A549 (cell line): Measurements from ENCODE around the gene GRID2. TPM values are rescaled to one million over a fixed set of nuclear protein-coding genes. Genes with fewer than 3 reads are reported as not detected.

Experiments
- ATAC-seq, 2 experiments: fragments of 200-7000 bp in 1 of 2; fragments of >200 bp in 1 of 2; cut with Nextera tagmentation in 1 of 2; cut with Tn5 transposase in 1 of 2; 3 replicates each; pipeline versions ENCODE4 v1.8.0 to v1.9.1; 2018 to 2020; ENCODE audit warnings: mild to moderate bottlenecking in 1 of 2, moderate library complexity in 1 of 2
- CTCF ChIA-PET: fragments of 300-600 bp; sonication (Branson Sonifier 250); formaldehyde crosslinking; extraction: SDS; loops from one replicate; lab custom pipeline; 2021; ENCODE audit warnings: antibody characterized with exemption, inconsistent platforms; lab: Yijun Ruan, JAX
- POLR2A ChIA-PET: fragments of 350-600 bp; formaldehyde crosslinking; extraction: SDS; loops from one replicate; lab custom pipeline; 2021; ENCODE audit warnings: antibody characterized with exemption, inconsistent platforms; lab: Yijun Ruan, JAX
- DNase-seq, 2 experiments: peaks; one replicate each; pipeline versions ENCODE4 v3.0.0 to v3.0.0-alpha.2; 2011 to 2016; ENCODE audit warnings: low read depth in 1 of 2, low spot score in 1 of 2
- FAIRE-seq: peaks from 2 replicates; lab custom pipeline; 2011; peaks lifted over from hg19 to GRCh38; lab: Jason Lieb, UNC
- H3K27ac ChIP-seq, 2 experiments: fragments of >200 bp; sonication (Bioruptor Twin); formaldehyde crosslinking; 3 replicates each; pipeline ENCODE4 v1.5.1; 2016 to 2017
- H3K4me1 ChIP-seq: fragments of >200 bp; sonication (Bioruptor Twin); formaldehyde crosslinking; 3 replicates; pipeline ENCODE4 v1.6.1; 2016
- H3K4me2 ChIP-seq: fragments of >200 bp; sonication (Bioruptor Twin); formaldehyde crosslinking; 3 replicates; pipeline ENCODE4 v1.6.1; 2016
- H3K4me3 ChIP-seq: fragments of >200 bp; sonication (Bioruptor Twin); formaldehyde crosslinking; 3 replicates; pipeline ENCODE4 v1.5.1; 2016
- H3K9me3 ChIP-seq: fragments of >200 bp; sonication (Bioruptor Twin); formaldehyde crosslinking; 3 replicates; pipeline ENCODE4 v1.6.1; 2016
- BHLHE40 ChIP-seq: IDR thresholded peaks from 2 replicates; pipeline ENCODE4 v1.6.1; 2012; ENCODE audit warnings: low read depth, low read length, inconsistent platforms
- FOSB ChIP-seq: fragments of 250-450 bp; sonication (Bioruptor Pico); IDR thresholded peaks from 2 replicates; pipeline ENCODE4 v1.5.0; 2020; ENCODE audit warnings: mild to moderate bottlenecking, moderate library complexity
- HDAC2 ChIP-seq: fragments of 200-600 bp; sonication (generic); IDR thresholded peaks from 2 replicates; pipeline ENCODE4 v1.6.1; 2016
- HOXA7 ChIP-seq: fragments of 250-450 bp; sonication (Bioruptor Pico); IDR thresholded peaks from 2 replicates; pipeline ENCODE4 v1.5.0; 2020; ENCODE audit warnings: mild to moderate bottlenecking, moderate library complexity
- HOXB13 ChIP-seq: fragments of 250-450 bp; sonication (Bioruptor Pico); IDR thresholded peaks from 2 replicates; pipeline ENCODE4 v1.5.0; 2020; ENCODE audit warnings: low read depth, mild to moderate bottlenecking, moderate library complexity
- KDM1A ChIP-seq: fragments of 200-600 bp; sonication (generic); IDR thresholded peaks from 2 replicates; pipeline ENCODE4 v1.6.1; 2016; ENCODE audit warnings: low read depth, mild to moderate bottlenecking
- NFE2L2 ChIP-seq: fragments of 150-350 bp; conservative IDR thresholded peaks from 2 replicates; pipeline ENCODE4 v1.6.1; 2014; ENCODE audit warnings: low read length
- NR3C1 ChIP-seq: fragments of >200 bp; sonication (Bioruptor Twin); formaldehyde crosslinking; IDR thresholded peaks from 3 replicates; pipeline ENCODE4 v1.6.1; 2017
- PHF8 ChIP-seq: fragments of 200-600 bp; sonication (generic); IDR thresholded peaks from 2 replicates; pipeline ENCODE4 v1.6.1; 2016; ENCODE audit warnings: low read depth, mild to moderate bottlenecking, antibody characterized with exemption, moderate library complexity, borderline replicate concordance
- POLR2AphosphoS2 ChIP-seq: conservative IDR thresholded peaks from 2 replicates; pipeline ENCODE4 v1.6.1; 2012; ENCODE audit warnings: low read length, improper control_type of control experiment, inconsistent platforms
- SREBF2 ChIP-seq: fragments of 450-650 bp; IDR thresholded peaks from 2 replicates; pipeline ENCODE4 v1.6.1; 2014; ENCODE audit warnings: mild to moderate bottlenecking, moderate library complexity
- TFCP2L1 ChIP-seq: fragments of 250-450 bp; sonication (Bioruptor Pico); IDR thresholded peaks from 2 replicates; pipeline ENCODE4 v1.5.0; 2021; ENCODE audit warnings: mild to moderate bottlenecking
- WGBS: methylation state at CpG from one replicate; pipeline ENCODE4 v1.1.6; 2017; ENCODE audit errors: missing lambda C conversion rate; 5-methylcytosine and 5-hydroxymethylcytosine counted together
- polyA plus RNA-seq, 4 experiments: library from polyadenylated mRNA; depleted of rRNA in 3 of 4; stranded (reverse); fragments of >200 nt; fragmentation: RNase III in 1 of 4; extraction: RNeasy Plus Mini Kit Qiagen cat#74134 plus additional on column Dnase treatment in 1 of 4; gene quantifications; 2 replicates in 3 of 4; 3 replicates in 1 of 4; pipeline ENCODE4 v1.2.3, GENCODE V29; 2011 to 2017
- TF ChIP-seq, protein P1 (sequence below): fragments of 150-350 bp; IDR thresholded peaks from 2 replicates; pipeline ENCODE4 v1.6.1; 2014; ENCODE audit warnings: low read depth, mild to moderate bottlenecking, low read length
- TF ChIP-seq, protein P2 (sequence below): IDR thresholded peaks from 2 replicates; pipeline ENCODE4 v1.6.1; 2012
- TF ChIP-seq, protein P3 (sequence below): fragments of 200-600 bp; sonication (generic); IDR thresholded peaks from 2 replicates; pipeline ENCODE4 v1.6.1; 2016; ENCODE audit warnings: antibody characterized with exemption, mild to moderate bottlenecking, moderate library complexity
- TF ChIP-seq, protein P4 (sequence below): fragments of 250-450 bp; sonication (Bioruptor Pico); IDR thresholded peaks from 2 replicates; pipeline ENCODE4 v1.5.0; 2021; ENCODE audit warnings: mild to moderate bottlenecking, moderate library complexity, borderline replicate concordance
- TF ChIP-seq, protein P5 (sequence below): IDR thresholded peaks from 2 replicates; pipeline ENCODE4 v1.6.1; 2012

Gene GRID2
- polyA plus RNA-seq, 2 of the 4 experiments (the other 2 are of a cell fraction) = not detected

DNA sequence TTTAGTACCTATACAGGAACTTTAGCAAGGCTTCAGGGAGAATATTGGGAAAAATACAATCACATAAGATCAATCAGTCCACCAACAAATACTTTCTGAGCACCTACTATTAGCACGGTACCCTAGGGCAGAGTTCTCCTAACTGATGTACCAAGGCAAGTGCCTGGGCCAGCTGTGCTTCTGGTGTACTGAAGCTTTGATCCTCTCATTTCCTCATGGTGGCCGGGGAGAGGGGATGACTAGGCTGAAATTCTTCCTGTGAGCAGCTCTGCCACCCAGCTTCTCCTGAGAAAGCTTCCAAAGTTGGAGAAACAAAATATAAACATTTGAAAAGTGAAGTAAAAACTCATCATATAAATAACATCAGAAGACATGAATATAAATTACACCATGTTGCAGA is 1475.5 kb downstream of the GRID2 start (continued):
- TF ChIP-seq, protein P1, sequence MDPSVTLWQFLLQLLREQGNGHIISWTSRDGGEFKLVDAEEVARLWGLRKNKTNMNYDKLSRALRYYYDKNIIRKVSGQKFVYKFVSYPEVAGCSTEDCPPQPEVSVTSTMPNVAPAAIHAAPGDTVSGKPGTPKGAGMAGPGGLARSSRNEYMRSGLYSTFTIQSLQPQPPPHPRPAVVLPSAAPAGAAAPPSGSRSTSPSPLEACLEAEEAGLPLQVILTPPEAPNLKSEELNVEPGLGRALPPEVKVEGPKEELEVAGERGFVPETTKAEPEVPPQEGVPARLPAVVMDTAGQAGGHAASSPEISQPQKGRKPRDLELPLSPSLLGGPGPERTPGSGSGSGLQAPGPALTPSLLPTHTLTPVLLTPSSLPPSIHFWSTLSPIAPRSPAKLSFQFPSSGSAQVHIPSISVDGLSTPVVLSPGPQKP = no peak
- TF ChIP-seq HOXA7 (no peak), NFE2L2 (no peak)
- TF ChIP-seq, protein P2, sequence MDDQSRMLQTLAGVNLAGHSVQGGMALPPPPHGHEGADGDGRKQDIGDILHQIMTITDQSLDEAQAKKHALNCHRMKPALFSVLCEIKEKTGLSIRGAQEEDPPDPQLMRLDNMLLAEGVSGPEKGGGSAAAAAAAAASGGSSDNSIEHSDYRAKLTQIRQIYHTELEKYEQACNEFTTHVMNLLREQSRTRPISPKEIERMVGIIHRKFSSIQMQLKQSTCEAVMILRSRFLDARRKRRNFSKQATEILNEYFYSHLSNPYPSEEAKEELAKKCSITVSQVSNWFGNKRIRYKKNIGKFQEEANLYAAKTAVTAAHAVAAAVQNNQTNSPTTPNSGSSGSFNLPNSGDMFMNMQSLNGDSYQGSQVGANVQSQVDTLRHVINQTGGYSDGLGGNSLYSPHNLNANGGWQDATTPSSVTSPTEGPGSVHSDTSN = no peak
- TF ChIP-seq, protein P3, sequence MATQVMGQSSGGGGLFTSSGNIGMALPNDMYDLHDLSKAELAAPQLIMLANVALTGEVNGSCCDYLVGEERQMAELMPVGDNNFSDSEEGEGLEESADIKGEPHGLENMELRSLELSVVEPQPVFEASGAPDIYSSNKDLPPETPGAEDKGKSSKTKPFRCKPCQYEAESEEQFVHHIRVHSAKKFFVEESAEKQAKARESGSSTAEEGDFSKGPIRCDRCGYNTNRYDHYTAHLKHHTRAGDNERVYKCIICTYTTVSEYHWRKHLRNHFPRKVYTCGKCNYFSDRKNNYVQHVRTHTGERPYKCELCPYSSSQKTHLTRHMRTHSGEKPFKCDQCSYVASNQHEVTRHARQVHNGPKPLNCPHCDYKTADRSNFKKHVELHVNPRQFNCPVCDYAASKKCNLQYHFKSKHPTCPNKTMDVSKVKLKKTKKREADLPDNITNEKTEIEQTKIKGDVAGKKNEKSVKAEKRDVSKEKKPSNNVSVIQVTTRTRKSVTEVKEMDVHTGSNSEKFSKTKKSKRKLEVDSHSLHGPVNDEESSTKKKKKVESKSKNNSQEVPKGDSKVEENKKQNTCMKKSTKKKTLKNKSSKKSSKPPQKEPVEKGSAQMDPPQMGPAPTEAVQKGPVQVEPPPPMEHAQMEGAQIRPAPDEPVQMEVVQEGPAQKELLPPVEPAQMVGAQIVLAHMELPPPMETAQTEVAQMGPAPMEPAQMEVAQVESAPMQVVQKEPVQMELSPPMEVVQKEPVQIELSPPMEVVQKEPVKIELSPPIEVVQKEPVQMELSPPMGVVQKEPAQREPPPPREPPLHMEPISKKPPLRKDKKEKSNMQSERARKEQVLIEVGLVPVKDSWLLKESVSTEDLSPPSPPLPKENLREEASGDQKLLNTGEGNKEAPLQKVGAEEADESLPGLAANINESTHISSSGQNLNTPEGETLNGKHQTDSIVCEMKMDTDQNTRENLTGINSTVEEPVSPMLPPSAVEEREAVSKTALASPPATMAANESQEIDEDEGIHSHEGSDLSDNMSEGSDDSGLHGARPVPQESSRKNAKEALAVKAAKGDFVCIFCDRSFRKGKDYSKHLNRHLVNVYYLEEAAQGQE = no peak

DNA sequence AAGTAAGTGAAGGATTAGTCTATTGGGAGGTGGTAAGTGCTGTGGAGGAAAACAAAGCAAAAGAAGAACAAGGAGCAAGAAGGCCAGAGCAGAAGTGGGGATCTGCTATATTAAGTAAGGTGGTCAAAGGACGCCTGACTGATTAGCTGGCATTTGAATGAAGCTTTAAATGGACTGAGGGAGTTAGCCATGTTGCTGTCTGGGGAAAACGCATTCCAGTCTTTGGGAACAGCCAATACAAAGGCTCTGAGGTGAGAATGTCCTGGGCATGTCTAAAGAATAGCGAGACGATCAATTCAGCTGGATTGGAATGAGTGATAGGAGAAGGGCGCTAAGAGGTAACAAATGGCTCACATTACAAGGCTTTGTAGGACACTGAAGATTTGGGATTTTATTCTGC is 1476.3 kb downstream of the GRID2 start:
- no peaks in the 10 kb centered on the region for H3K4me1 ChIP-seq
- no peaks in the 10 kb centered on the region for H3K9me3 ChIP-seq
- ChIA-PET CTCF (interaction anchor here (1.6 kb wide), 1 partner anchor 11 kb away, joined by 4 read pairs; no protein-coding TSS in a partner anchor), POLR2A (no interaction called here)
- ATAC-seq (no peak), FAIRE-seq (no peak), DNase-seq (no peak)
- no peak overlapping the region for H3K4me2 ChIP-seq
- no peak overlapping the region for H3K4me3 ChIP-seq
- TF ChIP-seq POLR2AphosphoS2 (no peak), SREBF2 (no peak), TFCP2L1 (no peak), BHLHE40 (no peak), PHF8 (no peak), HOXA7 (no peak), HDAC2 (no peak), FOSB (CRISPR knock-in tag) (no peak), NR3C1 (no peak), HOXB13 (no peak), KDM1A (no peak)
- TF ChIP-seq, protein P2 = no peak
- TF ChIP-seq, protein P4, sequence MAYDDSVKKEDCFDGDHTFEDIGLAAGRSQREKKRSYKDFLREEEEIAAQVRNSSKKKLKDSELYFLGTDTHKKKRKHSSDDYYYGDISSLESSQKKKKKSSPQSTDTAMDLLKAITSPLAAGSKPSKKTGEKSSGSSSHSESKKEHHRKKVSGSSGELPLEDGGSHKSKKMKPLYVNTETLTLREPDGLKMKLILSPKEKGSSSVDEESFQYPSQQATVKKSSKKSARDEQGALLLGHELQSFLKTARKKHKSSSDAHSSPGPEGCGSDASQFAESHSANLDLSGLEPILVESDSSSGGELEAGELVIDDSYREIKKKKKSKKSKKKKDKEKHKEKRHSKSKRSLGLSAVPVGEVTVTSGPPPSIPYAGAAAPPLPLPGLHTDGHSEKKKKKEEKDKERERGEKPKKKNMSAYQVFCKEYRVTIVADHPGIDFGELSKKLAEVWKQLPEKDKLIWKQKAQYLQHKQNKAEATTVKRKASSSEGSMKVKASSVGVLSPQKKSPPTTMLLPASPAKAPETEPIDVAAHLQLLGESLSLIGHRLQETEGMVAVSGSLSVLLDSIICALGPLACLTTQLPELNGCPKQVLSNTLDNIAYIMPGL (CRISPR knock-in tag) = no peak
- TF ChIP-seq, protein P5, sequence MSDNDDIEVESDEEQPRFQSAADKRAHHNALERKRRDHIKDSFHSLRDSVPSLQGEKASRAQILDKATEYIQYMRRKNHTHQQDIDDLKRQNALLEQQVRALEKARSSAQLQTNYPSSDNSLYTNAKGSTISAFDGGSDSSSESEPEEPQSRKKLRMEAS = no peak
- H3K27ac ChIP-seq = no peak overlapping the region
- WGBS = 62% methylated on average over 5 of the region's 5 CpGs
